Adrenal gland (tissue), 5 donors: Measurements from ENCODE around the gene EYA3.

Experiments
- POLR2A ChIP-seq, 2 donors: fragments of 450-650 bp; IDR thresholded peaks; one replicate each; pipeline ENCODE4 v1.6.1; 2017; ENCODE audit warnings: antibody characterized with exemption in 2 of 2, mild to moderate bottlenecking in 2 of 2, moderate library complexity in 1 of 2
- TF ChIP-seq, protein P1 (sequence below), 6 experiments: fragments of 450-650 bp in 4 of 6; fragments of 200-600 bp in 2 of 6; sonication (generic) in 1 of 6; IDR thresholded peaks; 1 replicate in 5 of 6; 2 replicates in 1 of 6; pipeline versions ENCODE4 v1.5.1 to v1.8.0; 2016 to 2021; ENCODE audit warnings: antibody characterized with exemption in 6 of 6, mild to moderate bottlenecking in 2 of 6, moderate library complexity in 1 of 6
- donor health status: DM: no; HTN: no; CAD: no.

DNA sequence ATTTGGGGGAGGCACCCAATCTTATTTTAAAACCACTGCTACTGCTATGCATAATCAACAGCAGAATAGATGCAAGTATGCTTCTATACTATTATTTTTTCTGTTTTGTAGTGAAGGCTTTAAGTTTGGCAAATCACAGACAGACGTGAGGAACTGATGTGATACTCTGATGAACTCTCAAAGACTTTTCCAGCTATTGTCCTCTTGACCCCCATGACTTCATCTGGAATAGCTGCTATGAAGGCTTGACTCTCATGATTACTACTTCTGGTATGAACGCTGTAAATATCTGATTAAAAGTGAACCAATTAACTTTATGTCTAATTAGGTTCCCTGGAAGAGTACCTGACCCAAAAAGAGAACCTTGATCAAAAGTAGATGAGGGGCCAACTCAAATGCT lies 49.1 kb downstream of the EYA3 start:
- TF ChIP-seq, protein P1, sequence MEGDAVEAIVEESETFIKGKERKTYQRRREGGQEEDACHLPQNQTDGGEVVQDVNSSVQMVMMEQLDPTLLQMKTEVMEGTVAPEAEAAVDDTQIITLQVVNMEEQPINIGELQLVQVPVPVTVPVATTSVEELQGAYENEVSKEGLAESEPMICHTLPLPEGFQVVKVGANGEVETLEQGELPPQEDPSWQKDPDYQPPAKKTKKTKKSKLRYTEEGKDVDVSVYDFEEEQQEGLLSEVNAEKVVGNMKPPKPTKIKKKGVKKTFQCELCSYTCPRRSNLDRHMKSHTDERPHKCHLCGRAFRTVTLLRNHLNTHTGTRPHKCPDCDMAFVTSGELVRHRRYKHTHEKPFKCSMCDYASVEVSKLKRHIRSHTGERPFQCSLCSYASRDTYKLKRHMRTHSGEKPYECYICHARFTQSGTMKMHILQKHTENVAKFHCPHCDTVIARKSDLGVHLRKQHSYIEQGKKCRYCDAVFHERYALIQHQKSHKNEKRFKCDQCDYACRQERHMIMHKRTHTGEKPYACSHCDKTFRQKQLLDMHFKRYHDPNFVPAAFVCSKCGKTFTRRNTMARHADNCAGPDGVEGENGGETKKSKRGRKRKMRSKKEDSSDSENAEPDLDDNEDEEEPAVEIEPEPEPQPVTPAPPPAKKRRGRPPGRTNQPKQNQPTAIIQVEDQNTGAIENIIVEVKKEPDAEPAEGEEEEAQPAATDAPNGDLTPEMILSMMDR (IDR thresholded peaks at IDR 0.05): no peak
- TF ChIP-seq POLR2A (IDR thresholded peaks at IDR 0.05): no peak
